Fibroblast of mammary gland (primary cell): ENCODE results near the gene GDF9.

Source experiments
- DNase-seq: peaks from one replicate; pipeline ENCODE4 v3.0.0-alpha.2; 2010; ENCODE audit warnings: low read depth
- H3K4me3 ChIP-seq: 2 replicates; pipeline ENCODE4 v1.5.1; 2011; ENCODE audit warnings: low read depth, mild to moderate bottlenecking, low read length, moderate library complexity; ENCODE audit not compliant: control insufficient read depth
- CTCF ChIP-seq: conservative IDR thresholded peaks from 2 replicates; pipeline ENCODE4 v1.5.1; 2011; ENCODE audit warnings: low read depth, low read length, inconsistent platforms; ENCODE audit not compliant: control insufficient read depth, insufficient read depth

The GDF9 gene

GRCh38 chr5:132866342-132867045 is at the start of gene GDF9, which contains the start of gene UQCRQ:
Gene GDF9, minus strand, starts transcription at chr5:132866469. Its CDS starts 1,936 bp downstream, at chr5:132864533.
Gene UQCRQ, plus strand, starts transcription at chr5:132866642. Its CDS starts 240 bp downstream, at chr5:132866882.
- peak; percentile 100 for DNase-seq

GRCh38 chr5:132915681-132916080 is 49.4 kb upstream of the GDF9 start:
- DNase-seq, result peak; percentile 34
- H3K4me3 ChIP-seq, result no peak overlapping the region
- TF ChIP-seq CTCF, result no peak

More at GRCh38 chr5:132866342-132867045, at the start of gene GDF9, which contains the start of gene UQCRQ:
- peak; percentile 16 for TF ChIP-seq CTCF
- peak within 1 kb of the TSS; percentile 91 for H3K4me3 ChIP-seq

GRCh38 chr5:132909702-132910101 is 43.4 kb upstream of the GDF9 start:
- no peak overlapping the region for H3K4me3 ChIP-seq
- DNase-seq, result no peak
- no peak for TF ChIP-seq CTCF

GRCh38 chr5:132907161-132907560 is 40.9 kb upstream of the GDF9 start:
- TF ChIP-seq CTCF, result no peak
- H3K4me3 ChIP-seq, result no peak overlapping the region
- DNase-seq, result no peak

GRCh38 chr5:132905938-132906337 is 39.7 kb upstream of the GDF9 start:
- TF ChIP-seq CTCF, result no peak
- DNase-seq, result peak; percentile 39
- H3K4me3 ChIP-seq, result no peak overlapping the region

GRCh38 chr5:132901730-132902129 is 35.5 kb upstream of the GDF9 start:
- no peak for DNase-seq
- no peak for TF ChIP-seq CTCF
- H3K4me3 ChIP-seq, result no peak overlapping the region
